ENCODE data around the gene WNT9A.

The WNT9A gene

DNA sequence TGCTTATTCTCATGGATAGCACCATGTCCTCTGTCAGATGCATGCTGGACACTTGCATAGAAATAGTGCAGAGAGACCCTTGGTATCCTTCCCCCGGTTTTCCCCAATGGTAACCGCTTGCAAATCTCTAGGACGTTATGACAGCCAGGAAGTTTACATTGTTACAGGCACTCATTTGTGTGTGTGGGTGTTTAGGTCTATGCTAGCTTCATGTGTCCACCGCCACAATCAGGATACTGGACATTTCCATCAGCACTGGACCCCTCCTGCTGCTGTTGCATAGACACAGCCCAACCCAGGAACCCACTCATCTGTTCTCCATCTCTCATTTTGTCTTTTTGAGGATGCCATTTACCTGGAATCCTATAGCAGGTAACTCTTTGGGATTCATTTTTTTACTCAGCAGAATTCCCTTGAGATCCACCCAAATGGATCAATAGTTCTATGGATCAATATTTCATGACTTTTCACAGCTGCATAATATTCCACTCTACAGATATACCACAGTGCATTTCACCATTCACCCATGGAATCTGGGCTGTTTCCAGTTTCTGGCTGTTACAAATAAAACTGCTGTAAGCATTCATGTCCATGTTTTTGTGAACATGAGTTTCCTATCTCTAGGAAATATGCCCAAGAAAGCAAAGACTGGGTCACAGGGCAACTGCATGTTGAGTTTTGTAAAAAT lies 6.6 kb upstream of the WNT9A start:
- peaks cover 15% of the 10 kb centered on the region; the same call in 1 of the 2 replicates for H3K27me3 ChIP-seq (replicated peaks; ENCODE audit: insufficient read depth, low read length)
- H4K20me1 ChIP-seq (ENCODE audit: insufficient read depth, low read length), result no peaks in the 10 kb centered on the region
- no peak overlapping the region for H2AFZ ChIP-seq (ENCODE audit: low read length)
- H3K79me2 ChIP-seq (ENCODE audit: low read length), result no peaks in the 10 kb centered on the region
- DNase-seq, result no peak
- TF ChIP-seq EZH2phosphoT487 (IDR thresholded peaks at IDR 0.05; ENCODE audit: low read length) (no peak), EZH2 (optimal IDR thresholded peaks at IDR 0.05; ENCODE audit: low read depth, low read length) (no peak)
- TF ChIP-seq, protein P1, sequence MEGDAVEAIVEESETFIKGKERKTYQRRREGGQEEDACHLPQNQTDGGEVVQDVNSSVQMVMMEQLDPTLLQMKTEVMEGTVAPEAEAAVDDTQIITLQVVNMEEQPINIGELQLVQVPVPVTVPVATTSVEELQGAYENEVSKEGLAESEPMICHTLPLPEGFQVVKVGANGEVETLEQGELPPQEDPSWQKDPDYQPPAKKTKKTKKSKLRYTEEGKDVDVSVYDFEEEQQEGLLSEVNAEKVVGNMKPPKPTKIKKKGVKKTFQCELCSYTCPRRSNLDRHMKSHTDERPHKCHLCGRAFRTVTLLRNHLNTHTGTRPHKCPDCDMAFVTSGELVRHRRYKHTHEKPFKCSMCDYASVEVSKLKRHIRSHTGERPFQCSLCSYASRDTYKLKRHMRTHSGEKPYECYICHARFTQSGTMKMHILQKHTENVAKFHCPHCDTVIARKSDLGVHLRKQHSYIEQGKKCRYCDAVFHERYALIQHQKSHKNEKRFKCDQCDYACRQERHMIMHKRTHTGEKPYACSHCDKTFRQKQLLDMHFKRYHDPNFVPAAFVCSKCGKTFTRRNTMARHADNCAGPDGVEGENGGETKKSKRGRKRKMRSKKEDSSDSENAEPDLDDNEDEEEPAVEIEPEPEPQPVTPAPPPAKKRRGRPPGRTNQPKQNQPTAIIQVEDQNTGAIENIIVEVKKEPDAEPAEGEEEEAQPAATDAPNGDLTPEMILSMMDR (IDR thresholded peaks at IDR 0.05; ENCODE audit: low read length), result no peak
- no peaks in the 10 kb centered on the region for H3K9me3 ChIP-seq (replicated peaks; ENCODE audit: insufficient read depth, low read length)
- no peak overlapping the region for H3K9ac ChIP-seq (ENCODE audit: low read length)
- no peak overlapping the region for H3K27ac ChIP-seq (ENCODE audit: low read length)
- no peaks in the 10 kb centered on the region for H3F3A ChIP-seq (ENCODE audit: insufficient read depth, low read length)
- H3K4me2 ChIP-seq (ENCODE audit: low read depth, low read length), result no peak overlapping the region
- H3K9me2 ChIP-seq (replicated peaks; ENCODE audit: insufficient read depth, low read length), result no peaks in the 10 kb centered on the region
- H3K4me1 ChIP-seq (ENCODE audit: low read length), result no peaks in the 10 kb centered on the region
- no peak overlapping the region for H3K4me3 ChIP-seq (ENCODE audit: low read length)
- no peaks in the 10 kb centered on the region for H3K36me3 ChIP-seq (replicated peaks; ENCODE audit: insufficient read depth, low read length)

DNA sequence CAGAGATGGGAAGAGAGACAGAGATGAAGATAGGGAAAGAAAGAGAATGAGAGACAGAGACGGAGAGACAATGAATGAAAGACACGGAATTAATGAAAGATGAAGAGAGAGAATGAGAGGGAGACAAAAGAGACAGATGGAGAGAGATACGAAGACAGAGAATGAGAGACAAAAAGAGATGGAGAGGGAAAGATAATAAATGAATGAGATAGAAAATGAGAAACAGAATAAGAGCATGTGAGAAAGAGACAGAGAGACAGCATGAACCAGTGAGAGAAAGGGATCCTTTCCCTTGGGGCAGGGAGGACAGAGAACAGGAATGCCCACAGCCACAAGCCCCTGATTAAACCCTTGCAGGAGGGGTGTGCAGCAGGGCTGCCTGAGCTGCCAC lies 5.3 kb upstream of the WNT9A start:
- Histone ChIP-seq H3K27me3 (replicated peaks; ENCODE audit: insufficient read depth, low read length) (peaks cover 21% of the 10 kb centered on the region), H3K79me2 (ENCODE audit: low read length) (no peaks in the 10 kb centered on the region), H3K36me3 (replicated peaks; ENCODE audit: insufficient read depth, low read length) (no peaks in the 10 kb centered on the region), H3F3A (ENCODE audit: insufficient read depth, low read length) (no peaks in the 10 kb centered on the region), H4K20me1 (ENCODE audit: insufficient read depth, low read length) (no peaks in the 10 kb centered on the region), H3K4me2 (ENCODE audit: low read depth, low read length) (no peak overlapping the region), H3K4me3 (ENCODE audit: low read length) (no peak overlapping the region), H3K9me3 (replicated peaks; ENCODE audit: insufficient read depth, low read length) (no peaks in the 10 kb centered on the region), H2AFZ (ENCODE audit: low read length) (no peak overlapping the region), H3K4me1 (ENCODE audit: low read length) (no peaks in the 10 kb centered on the region), H3K9me2 (replicated peaks; ENCODE audit: insufficient read depth, low read length) (no peaks in the 10 kb centered on the region), H3K27ac (ENCODE audit: low read length) (no peak overlapping the region), H3K9ac (ENCODE audit: low read length) (no peak overlapping the region)
- TF ChIP-seq, protein P1 (IDR thresholded peaks at IDR 0.05; ENCODE audit: low read length), result no peak
- TF ChIP-seq EZH2phosphoT487 (IDR thresholded peaks at IDR 0.05; ENCODE audit: low read length) (no peak), EZH2 (optimal IDR thresholded peaks at IDR 0.05; ENCODE audit: low read depth, low read length) (no peak)
- DNase-seq, result no peak

DNA sequence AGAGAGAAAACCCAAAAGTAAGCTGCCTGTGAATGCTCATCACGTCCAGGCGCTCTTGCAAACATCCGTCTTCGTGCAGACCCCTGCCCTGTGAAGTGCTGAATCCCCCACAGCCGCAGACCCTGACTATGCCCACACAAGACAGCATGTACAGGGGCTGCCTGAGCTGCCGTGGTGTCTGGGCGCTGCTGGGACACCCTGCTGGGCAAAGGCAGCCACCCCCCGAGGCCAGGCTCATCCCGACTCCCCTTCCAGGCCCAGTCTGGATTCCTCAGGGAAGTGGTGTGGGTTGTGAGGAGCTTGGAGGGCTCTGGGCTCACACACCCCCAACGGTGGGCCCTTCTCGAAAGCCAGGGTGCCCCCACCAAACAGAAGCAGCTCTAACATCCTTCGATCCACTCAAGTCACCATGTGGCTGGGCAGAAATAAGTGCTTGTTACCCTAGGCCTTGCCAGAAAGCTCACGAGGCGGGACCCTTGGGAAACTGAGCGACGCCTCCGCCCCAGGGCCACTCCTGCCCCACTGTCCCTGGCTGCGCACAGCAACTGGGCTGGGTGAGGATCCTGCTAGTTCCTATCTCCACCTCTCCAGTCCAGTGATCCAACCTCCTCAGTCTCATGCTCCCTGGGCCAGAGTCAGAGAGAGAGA lies 4.8 kb upstream of the WNT9A start:
- no peaks in the 10 kb centered on the region for H3K79me2 ChIP-seq (ENCODE audit: low read length)
- TF ChIP-seq, protein P1 (IDR thresholded peaks at IDR 0.05; ENCODE audit: low read length), result no peak
- TF ChIP-seq EZH2 (optimal IDR thresholded peaks at IDR 0.05; ENCODE audit: low read depth, low read length) (no peak), EZH2phosphoT487 (IDR thresholded peaks at IDR 0.05; ENCODE audit: low read length) (no peak)
- no peaks in the 10 kb centered on the region for H3K9me3 ChIP-seq (replicated peaks; ENCODE audit: insufficient read depth, low read length)
- no peaks in the 10 kb centered on the region for H4K20me1 ChIP-seq (ENCODE audit: insufficient read depth, low read length)
- H2AFZ ChIP-seq (ENCODE audit: low read length), result no peak overlapping the region
- no peaks in the 10 kb centered on the region for H3K4me1 ChIP-seq (ENCODE audit: low read length)
- H3K9ac ChIP-seq (ENCODE audit: low read length), result no peak overlapping the region
- H3K4me3 ChIP-seq (ENCODE audit: low read length), result no peak overlapping the region
- DNase-seq, result no peak
- H3K27me3 ChIP-seq (replicated peaks; ENCODE audit: insufficient read depth, low read length), result peaks cover 21% of the 10 kb centered on the region
- H3K9me2 ChIP-seq (replicated peaks; ENCODE audit: insufficient read depth, low read length), result no peaks in the 10 kb centered on the region
- no peak overlapping the region for H3K4me2 ChIP-seq (ENCODE audit: low read depth, low read length)
- no peaks in the 10 kb centered on the region for H3F3A ChIP-seq (ENCODE audit: insufficient read depth, low read length)
- H3K36me3 ChIP-seq (replicated peaks; ENCODE audit: insufficient read depth, low read length), result no peaks in the 10 kb centered on the region
- H3K27ac ChIP-seq (ENCODE audit: low read length), result no peak overlapping the region
